ENCODE data around the gene PCDH9.
"Not testable (repeated sequence)": the region's sequence is repeated elsewhere in the genome, so short reads cannot be mapped to it uniquely, and the experiment has no call there.

Gene PCDH9

DNA sequence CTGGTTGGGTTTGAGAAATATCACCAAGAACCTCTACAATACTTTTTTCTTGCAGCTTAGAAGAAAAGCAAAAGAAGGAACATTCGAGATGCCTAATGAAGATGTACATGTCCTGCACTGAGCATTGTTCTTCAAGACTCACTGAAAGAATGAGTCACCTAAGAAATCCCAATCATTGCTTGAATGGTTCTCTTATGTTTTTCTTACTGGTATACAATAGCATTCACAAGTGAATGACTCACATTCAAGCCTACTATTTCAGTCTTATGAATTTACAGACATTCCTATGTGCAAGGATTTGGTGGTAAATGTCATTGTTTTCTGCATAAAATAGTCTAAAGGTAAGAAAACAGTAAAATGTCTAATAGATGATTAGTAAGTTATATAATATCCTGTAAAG lies 594.6 kb downstream of the PCDH9 start:
- no peak overlapping the region for H3K4me3 ChIP-seq (ENCODE audit: low read depth, low read length)
- peak; percentile 91 for DNase-seq (ENCODE audit: low read depth)
- TF ChIP-seq, protein P1, sequence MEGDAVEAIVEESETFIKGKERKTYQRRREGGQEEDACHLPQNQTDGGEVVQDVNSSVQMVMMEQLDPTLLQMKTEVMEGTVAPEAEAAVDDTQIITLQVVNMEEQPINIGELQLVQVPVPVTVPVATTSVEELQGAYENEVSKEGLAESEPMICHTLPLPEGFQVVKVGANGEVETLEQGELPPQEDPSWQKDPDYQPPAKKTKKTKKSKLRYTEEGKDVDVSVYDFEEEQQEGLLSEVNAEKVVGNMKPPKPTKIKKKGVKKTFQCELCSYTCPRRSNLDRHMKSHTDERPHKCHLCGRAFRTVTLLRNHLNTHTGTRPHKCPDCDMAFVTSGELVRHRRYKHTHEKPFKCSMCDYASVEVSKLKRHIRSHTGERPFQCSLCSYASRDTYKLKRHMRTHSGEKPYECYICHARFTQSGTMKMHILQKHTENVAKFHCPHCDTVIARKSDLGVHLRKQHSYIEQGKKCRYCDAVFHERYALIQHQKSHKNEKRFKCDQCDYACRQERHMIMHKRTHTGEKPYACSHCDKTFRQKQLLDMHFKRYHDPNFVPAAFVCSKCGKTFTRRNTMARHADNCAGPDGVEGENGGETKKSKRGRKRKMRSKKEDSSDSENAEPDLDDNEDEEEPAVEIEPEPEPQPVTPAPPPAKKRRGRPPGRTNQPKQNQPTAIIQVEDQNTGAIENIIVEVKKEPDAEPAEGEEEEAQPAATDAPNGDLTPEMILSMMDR (conservative IDR thresholded peaks at IDR 0.05; ENCODE audit: low read depth, low read length): no peak

- peak; percentile 59 for DNase-seq (ENCODE audit: low read depth)
- H3K4me3 ChIP-seq (ENCODE audit: low read depth, low read length): no peak overlapping the region
- TF ChIP-seq, protein P1 (conservative IDR thresholded peaks at IDR 0.05; ENCODE audit: low read depth, low read length): no peak
Measured at GRCh38 chr13:66634384-66634783, 595.8 kb downstream of the PCDH9 start.

DNA sequence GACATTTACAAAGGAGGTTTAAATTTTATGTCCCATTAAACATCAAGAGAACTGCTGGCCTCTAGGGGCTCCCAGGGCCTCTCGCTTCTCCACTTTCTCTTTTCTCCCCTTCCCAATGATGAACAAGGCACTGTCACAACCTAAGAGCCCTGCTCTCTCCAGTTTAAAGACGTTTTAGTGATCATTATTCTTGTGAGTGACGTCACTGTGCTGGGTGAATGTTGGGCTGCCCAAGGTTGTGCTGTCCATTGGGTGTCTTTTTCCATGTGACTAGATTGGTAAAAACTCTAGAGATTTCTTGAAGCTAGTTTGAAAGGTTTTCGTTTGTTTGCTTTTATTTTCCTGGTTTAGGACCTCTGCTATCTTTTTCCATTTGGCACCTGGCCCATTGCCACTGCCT lies 602.6 kb downstream of the PCDH9 start:
- TF ChIP-seq, protein P1 (conservative IDR thresholded peaks at IDR 0.05; ENCODE audit: low read depth, low read length): no peak
- DNase-seq (ENCODE audit: low read depth): no peak
- H3K4me3 ChIP-seq (ENCODE audit: low read depth, low read length): no peak overlapping the region

- H3K4me3 ChIP-seq (ENCODE audit: low read depth, low read length): no peak overlapping the region
- DNase-seq (ENCODE audit: low read depth): no peak
- TF ChIP-seq, protein P1 (conservative IDR thresholded peaks at IDR 0.05; ENCODE audit: low read depth, low read length): no peak
Measured at GRCh38 chr13:66624302-66624701, 605.8 kb downstream of the PCDH9 start.

GRCh38 chr13:66623129-66623820 lies 606.9 kb downstream of the PCDH9 start:
- no peak for DNase-seq (ENCODE audit: low read depth)
- TF ChIP-seq, protein P1 (conservative IDR thresholded peaks at IDR 0.05; ENCODE audit: low read depth, low read length): no peak
- H3K4me3 ChIP-seq (ENCODE audit: low read depth, low read length): no peak overlapping the region

- not testable (repeated sequence) for DNase-seq (ENCODE audit: low read depth); H3K4me3 ChIP-seq (ENCODE audit: low read depth, low read length)
Measured at GRCh38 chr13:66621906-66622447, 608.2 kb downstream of the PCDH9 start.

DNA sequence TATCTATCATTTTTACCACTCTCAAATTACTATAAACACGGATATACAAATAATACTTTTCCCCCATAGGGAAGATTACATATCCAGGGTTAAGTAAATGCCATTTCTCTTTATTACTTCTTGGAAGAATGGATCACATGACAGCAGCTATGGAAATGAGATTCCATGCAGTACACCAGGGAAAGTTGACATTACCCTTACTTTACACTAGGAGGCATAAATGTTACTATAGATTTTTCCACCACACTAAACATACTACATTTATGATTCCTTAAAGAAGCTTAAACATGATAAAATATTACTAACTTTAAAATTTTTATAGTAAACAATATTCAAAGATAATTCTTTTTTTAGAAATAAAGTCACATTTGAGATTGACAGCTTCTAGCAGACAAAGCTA lies 611.4 kb downstream of the PCDH9 start:
- TF ChIP-seq, protein P1 (conservative IDR thresholded peaks at IDR 0.05; ENCODE audit: low read depth, low read length): peak; percentile 59
- peak; percentile 76 for DNase-seq (ENCODE audit: low read depth)
- no peak overlapping the region for H3K4me3 ChIP-seq (ENCODE audit: low read depth, low read length)
